SU-DHL-6 (cell line): ENCODE results near the gene ANKEF1.

Experiments used
- H2AFZ ChIP-seq: fragments of 200-600 bp; sonication (generic); 2 replicates; pipeline ENCODE4 v1.6.1; 2014; ENCODE audit warnings: low read depth, mild to moderate bottlenecking, moderate library complexity, mixed read lengths, antibody characterized with exemption, low read length; ENCODE audit not compliant: severe bottlenecking
- H3F3A ChIP-seq: fragments of 200-600 bp; shearing (Covaris generic); 2 replicates; pipeline ENCODE4 v1.6.0; 2016; ENCODE audit warnings: antibody characterized with exemption, mild to moderate bottlenecking; ENCODE audit not compliant: insufficient read depth
- H3K27ac ChIP-seq: fragments of 200-600 bp; sonication (generic); 2 replicates; pipeline ENCODE4 v1.5.1; 2016; ENCODE audit warnings: low read depth, mild to moderate bottlenecking, low read length, moderate library complexity, mixed read lengths
- H3K27me3 ChIP-seq: fragments of 200-600 bp; sonication (generic), shearing (Covaris generic); 2 replicates; pipeline ENCODE4 v1.6.0; 2014; ENCODE audit warnings: mild to moderate bottlenecking, low read length
- H3K36me3 ChIP-seq: fragments of 200-600 bp; sonication (generic); 2 replicates; pipeline ENCODE4 v1.6.1; 2014; ENCODE audit warnings: mild to moderate bottlenecking, low read length, mixed read lengths
- H3K4me2 ChIP-seq: fragments of 300-600, 200-600 bp; shearing (Covaris generic), sonication (generic); 2 replicates; pipeline ENCODE4 v1.6.0; 2014; ENCODE audit warnings: low read length, low read depth, mild to moderate bottlenecking; ENCODE audit not compliant: poor library complexity, severe bottlenecking
- H3K4me3 ChIP-seq: fragments of 200-600 bp; sonication (generic); 2 replicates; pipeline ENCODE4 v1.5.1; 2014; ENCODE audit warnings: antibody characterized with exemption, low read length, mild to moderate bottlenecking, mixed read lengths; ENCODE audit not compliant: insufficient read depth, poor library complexity, severe bottlenecking
- H3K79me2 ChIP-seq: fragments of 200-600 bp; sonication (generic); 2 replicates; pipeline ENCODE4 v1.6.1; 2014; ENCODE audit warnings: mild to moderate bottlenecking, low read length, moderate library complexity; ENCODE audit not compliant: insufficient read depth
- H3K9ac ChIP-seq: fragments of 200-600 bp; sonication (generic); 2 replicates; pipeline ENCODE4 v1.7.0; 2014; ENCODE audit warnings: mild to moderate bottlenecking, low read length
- H3K9me2 ChIP-seq: fragments of 200-600 bp; sonication (generic); replicated peaks from 2 replicates; pipeline ENCODE4 v1.6.1; 2014; ENCODE audit warnings: low read length; ENCODE audit not compliant: insufficient read depth
- H3K9me3 ChIP-seq: fragments of 200-600 bp; sonication (generic); 2 replicates; pipeline ENCODE4 v1.6.1; 2014; ENCODE audit warnings: low read length, mixed read lengths; ENCODE audit not compliant: insufficient read depth
- H4K20me1 ChIP-seq: fragments of 200-600 bp; sonication (generic); 2 replicates; pipeline ENCODE4 v1.6.1; 2014; ENCODE audit warnings: low read depth, mild to moderate bottlenecking, antibody characterized with exemption, low read length, moderate library complexity, mixed read lengths
- CTCF ChIP-seq: fragments of 200-600 bp; sonication (generic); IDR thresholded peaks from one replicate; pipeline ENCODE4 v1.5.1; 2017; ENCODE audit warnings: antibody characterized with exemption, mild to moderate bottlenecking, low read length, moderate library complexity; ENCODE audit not compliant: insufficient read depth, poor library complexity, severe bottlenecking
- EZH2phosphoT487 ChIP-seq: fragments of 200-600 bp; sonication (generic), shearing (Covaris generic); conservative IDR thresholded peaks from 2 replicates; pipeline ENCODE4 v1.6.1; 2018; ENCODE audit warnings: mild to moderate bottlenecking, antibody characterized with exemption, low read length, moderate library complexity, mixed read lengths

ANKEF1 gene

GRCh38 chr20:10006447-10007090 lies 28.2 kb upstream of the ANKEF1 start:
- Histone ChIP-seq H3K4me3 (no peak overlapping the region), H3K4me2 (no peak overlapping the region), H3K79me2 (no peaks in the 10 kb centered on the region), H2AFZ (no peak overlapping the region), H3K36me3 (no peaks in the 10 kb centered on the region), H3F3A (no peaks in the 10 kb centered on the region), H3K27me3 (no peaks in the 10 kb centered on the region), H3K9me2 (no peaks in the 10 kb centered on the region), H4K20me1 (no peaks in the 10 kb centered on the region), H3K9me3 (no peaks in the 10 kb centered on the region), H3K27ac (no peak overlapping the region), H3K9ac (no peak overlapping the region)
- no peak for TF ChIP-seq CTCF
- no peak for TF ChIP-seq EZH2phosphoT487

GRCh38 chr20:10007158-10007557 lies 27.6 kb upstream of the ANKEF1 start:
- H3K9me2 ChIP-seq = no peaks in the 10 kb centered on the region
- no peak overlapping the region for H3K9ac ChIP-seq
- no peak overlapping the region for H3K4me3 ChIP-seq
- no peaks in the 10 kb centered on the region for H3K9me3 ChIP-seq
- H3K36me3 ChIP-seq = no peaks in the 10 kb centered on the region
- no peak for TF ChIP-seq CTCF
- TF ChIP-seq EZH2phosphoT487 = no peak
- no peaks in the 10 kb centered on the region for H3K27me3 ChIP-seq
- H3K27ac ChIP-seq = no peak overlapping the region
- no peaks in the 10 kb centered on the region for H3K79me2 ChIP-seq
- H2AFZ ChIP-seq = no peak overlapping the region
- H3F3A ChIP-seq = no peaks in the 10 kb centered on the region
- H3K4me2 ChIP-seq = no peak overlapping the region
- H4K20me1 ChIP-seq = no peaks in the 10 kb centered on the region

- Histone ChIP-seq H3K27me3 (no peaks in the 10 kb centered on the region), H3K4me3 (no peak overlapping the region), H3K27ac (no peak overlapping the region), H3K9me2 (no peaks in the 10 kb centered on the region), H3K9me3 (no peaks in the 10 kb centered on the region), H3K36me3 (no peaks in the 10 kb centered on the region), H3K9ac (no peak overlapping the region), H4K20me1 (no peaks in the 10 kb centered on the region), H3F3A (no peaks in the 10 kb centered on the region), H3K79me2 (no peaks in the 10 kb centered on the region), H2AFZ (no peak overlapping the region), H3K4me2 (no peak overlapping the region)
- TF ChIP-seq EZH2phosphoT487 (no peak), CTCF (no peak)
These were observed 27.0 kb upstream of the ANKEF1 start for GRCh38 chr20:10007747-10008146.
